ENCODE results near the gene TCP11L2. TPM values are rescaled to one million over a fixed set of nuclear protein-coding genes. Genes with fewer than 3 reads are reported as not detected.
A peak's percentile ranks its signal among the peaks of the same experiment; 100 is the strongest.

TCP11L2 gene
- total and polyA plus RNA-seq, 9 of the 15 experiments (the other 6 are each of a cell fraction or from before 2014, with no cell fraction given) = 0.39 to 4.5 (median 1.3) TPM

DNA sequence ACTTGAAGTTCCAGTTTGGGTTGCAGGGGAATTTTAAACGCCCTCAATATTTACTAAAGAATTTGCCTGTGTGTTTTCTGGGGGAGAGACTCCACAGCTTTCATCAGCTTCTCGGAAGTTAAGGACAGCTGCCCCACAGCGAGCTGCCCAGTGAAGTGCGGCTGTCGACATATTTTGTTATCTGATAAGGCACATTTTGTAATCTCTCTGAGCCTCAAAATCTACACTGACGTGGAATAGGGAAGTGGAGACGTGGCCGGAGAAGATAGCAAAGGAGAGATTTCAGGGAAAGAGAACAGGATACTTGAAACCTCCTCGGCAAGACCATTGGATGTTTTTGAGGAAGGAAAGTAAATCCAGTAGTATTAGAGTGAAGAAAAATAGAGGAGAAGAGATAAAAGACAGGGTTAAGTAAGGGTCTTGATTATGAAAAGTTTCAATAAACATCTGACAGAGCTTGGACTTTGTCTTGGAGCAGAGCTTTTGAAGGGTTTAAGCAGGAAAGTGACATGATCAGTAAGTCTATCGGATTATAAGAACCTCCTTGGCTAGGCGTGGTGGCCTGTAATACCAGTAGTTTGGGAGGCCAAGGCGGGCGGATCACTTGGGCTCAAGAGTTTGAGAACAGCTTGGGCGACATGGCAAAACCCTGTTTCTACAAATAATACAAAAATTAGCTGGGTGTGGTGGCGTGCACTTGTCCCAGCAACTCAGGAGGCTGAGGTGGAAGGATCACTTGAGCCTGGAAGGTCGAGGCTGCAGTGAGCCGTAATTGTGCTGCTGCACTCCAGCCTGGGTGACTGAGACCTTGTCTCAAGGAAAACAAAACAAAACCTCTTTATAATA lies 56.1 kb downstream of the TCP11L2 start (continued):
- TF ChIP-seq, protein P1, sequence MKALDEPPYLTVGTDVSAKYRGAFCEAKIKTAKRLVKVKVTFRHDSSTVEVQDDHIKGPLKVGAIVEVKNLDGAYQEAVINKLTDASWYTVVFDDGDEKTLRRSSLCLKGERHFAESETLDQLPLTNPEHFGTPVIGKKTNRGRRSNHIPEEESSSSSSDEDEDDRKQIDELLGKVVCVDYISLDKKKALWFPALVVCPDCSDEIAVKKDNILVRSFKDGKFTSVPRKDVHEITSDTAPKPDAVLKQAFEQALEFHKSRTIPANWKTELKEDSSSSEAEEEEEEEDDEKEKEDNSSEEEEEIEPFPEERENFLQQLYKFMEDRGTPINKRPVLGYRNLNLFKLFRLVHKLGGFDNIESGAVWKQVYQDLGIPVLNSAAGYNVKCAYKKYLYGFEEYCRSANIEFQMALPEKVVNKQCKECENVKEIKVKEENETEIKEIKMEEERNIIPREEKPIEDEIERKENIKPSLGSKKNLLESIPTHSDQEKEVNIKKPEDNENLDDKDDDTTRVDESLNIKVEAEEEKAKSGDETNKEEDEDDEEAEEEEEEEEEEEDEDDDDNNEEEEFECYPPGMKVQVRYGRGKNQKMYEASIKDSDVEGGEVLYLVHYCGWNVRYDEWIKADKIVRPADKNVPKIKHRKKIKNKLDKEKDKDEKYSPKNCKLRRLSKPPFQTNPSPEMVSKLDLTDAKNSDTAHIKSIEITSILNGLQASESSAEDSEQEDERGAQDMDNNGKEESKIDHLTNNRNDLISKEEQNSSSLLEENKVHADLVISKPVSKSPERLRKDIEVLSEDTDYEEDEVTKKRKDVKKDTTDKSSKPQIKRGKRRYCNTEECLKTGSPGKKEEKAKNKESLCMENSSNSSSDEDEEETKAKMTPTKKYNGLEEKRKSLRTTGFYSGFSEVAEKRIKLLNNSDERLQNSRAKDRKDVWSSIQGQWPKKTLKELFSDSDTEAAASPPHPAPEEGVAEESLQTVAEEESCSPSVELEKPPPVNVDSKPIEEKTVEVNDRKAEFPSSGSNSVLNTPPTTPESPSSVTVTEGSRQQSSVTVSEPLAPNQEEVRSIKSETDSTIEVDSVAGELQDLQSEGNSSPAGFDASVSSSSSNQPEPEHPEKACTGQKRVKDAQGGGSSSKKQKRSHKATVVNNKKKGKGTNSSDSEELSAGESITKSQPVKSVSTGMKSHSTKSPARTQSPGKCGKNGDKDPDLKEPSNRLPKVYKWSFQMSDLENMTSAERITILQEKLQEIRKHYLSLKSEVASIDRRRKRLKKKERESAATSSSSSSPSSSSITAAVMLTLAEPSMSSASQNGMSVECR (CRISPR knock-in tag; IDR thresholded peaks at IDR 0.05) = no peak
- TF ChIP-seq SP2 (IDR thresholded peaks at IDR 0.05; ENCODE audit: extremely low read depth, low read depth, low read length, poor library complexity, severe bottlenecking) = no peak
- TF ChIP-seq, protein P2, sequence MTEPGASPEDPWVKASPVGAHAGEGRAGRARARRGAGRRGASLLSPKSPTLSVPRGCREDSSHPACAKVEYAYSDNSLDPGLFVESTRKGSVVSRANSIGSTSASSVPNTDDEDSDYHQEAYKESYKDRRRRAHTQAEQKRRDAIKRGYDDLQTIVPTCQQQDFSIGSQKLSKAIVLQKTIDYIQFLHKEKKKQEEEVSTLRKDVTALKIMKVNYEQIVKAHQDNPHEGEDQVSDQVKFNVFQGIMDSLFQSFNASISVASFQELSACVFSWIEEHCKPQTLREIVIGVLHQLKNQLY (CRISPR knock-in tag; conservative IDR thresholded peaks at IDR 0.05) = no peak
- TF ChIP-seq MBD2 (IDR thresholded peaks at IDR 0.05; ENCODE audit: borderline replicate concordance, low read depth) = 0 out of 2 replicates have a peak, but pooled peaks have one; percentile 38
- no peak for TF ChIP-seq ZNF778 (CRISPR knock-in tag; IDR thresholded peaks at IDR 0.05)
- no peak for TF ChIP-seq U2AF2 (optimal IDR thresholded peaks at IDR 0.05; ENCODE audit: low read depth, low read length)
- TF ChIP-seq, protein P3, sequence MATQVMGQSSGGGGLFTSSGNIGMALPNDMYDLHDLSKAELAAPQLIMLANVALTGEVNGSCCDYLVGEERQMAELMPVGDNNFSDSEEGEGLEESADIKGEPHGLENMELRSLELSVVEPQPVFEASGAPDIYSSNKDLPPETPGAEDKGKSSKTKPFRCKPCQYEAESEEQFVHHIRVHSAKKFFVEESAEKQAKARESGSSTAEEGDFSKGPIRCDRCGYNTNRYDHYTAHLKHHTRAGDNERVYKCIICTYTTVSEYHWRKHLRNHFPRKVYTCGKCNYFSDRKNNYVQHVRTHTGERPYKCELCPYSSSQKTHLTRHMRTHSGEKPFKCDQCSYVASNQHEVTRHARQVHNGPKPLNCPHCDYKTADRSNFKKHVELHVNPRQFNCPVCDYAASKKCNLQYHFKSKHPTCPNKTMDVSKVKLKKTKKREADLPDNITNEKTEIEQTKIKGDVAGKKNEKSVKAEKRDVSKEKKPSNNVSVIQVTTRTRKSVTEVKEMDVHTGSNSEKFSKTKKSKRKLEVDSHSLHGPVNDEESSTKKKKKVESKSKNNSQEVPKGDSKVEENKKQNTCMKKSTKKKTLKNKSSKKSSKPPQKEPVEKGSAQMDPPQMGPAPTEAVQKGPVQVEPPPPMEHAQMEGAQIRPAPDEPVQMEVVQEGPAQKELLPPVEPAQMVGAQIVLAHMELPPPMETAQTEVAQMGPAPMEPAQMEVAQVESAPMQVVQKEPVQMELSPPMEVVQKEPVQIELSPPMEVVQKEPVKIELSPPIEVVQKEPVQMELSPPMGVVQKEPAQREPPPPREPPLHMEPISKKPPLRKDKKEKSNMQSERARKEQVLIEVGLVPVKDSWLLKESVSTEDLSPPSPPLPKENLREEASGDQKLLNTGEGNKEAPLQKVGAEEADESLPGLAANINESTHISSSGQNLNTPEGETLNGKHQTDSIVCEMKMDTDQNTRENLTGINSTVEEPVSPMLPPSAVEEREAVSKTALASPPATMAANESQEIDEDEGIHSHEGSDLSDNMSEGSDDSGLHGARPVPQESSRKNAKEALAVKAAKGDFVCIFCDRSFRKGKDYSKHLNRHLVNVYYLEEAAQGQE (IDR thresholded peaks at IDR 0.05; ENCODE audit: borderline replicate concordance) = no peak
- TF ChIP-seq, protein P3 (CRISPR knock-in tag; IDR thresholded peaks at IDR 0.05; ENCODE audit: low read depth) = no peak
- TF ChIP-seq TAL1 (IDR thresholded peaks at IDR 0.05) = peak; percentile 90
- no peak for TF ChIP-seq GTF2A2 (tag; IDR thresholded peaks at IDR 0.05)
- no peak for TF ChIP-seq KAT7 (CRISPR knock-in tag; IDR thresholded peaks at IDR 0.05; ENCODE audit: borderline replicate concordance)
- no peak for TF ChIP-seq COPS2 (conservative IDR thresholded peaks at IDR 0.05)
- no peak for TF ChIP-seq ZNF24 (IDR thresholded peaks at IDR 0.05)
- TF ChIP-seq NUFIP1 (IDR thresholded peaks at IDR 0.05; ENCODE audit: partially characterized antibody) = no peak
- TF ChIP-seq SRF (CRISPR knock-in tag; IDR thresholded peaks at IDR 0.05) = no peak
